GM19099 (cell line): ENCODE measurements around the gene TGFBI.

ENCODE experiments used
- POLR2A ChIP-seq: IDR thresholded peaks from 3 replicates; pipeline ENCODE4 v1.6.1; 2011; ENCODE audit warnings: low read depth; ENCODE audit not compliant: insufficient read length; ENCODE audit errors: extremely low read depth

Gene TGFBI

DNA sequence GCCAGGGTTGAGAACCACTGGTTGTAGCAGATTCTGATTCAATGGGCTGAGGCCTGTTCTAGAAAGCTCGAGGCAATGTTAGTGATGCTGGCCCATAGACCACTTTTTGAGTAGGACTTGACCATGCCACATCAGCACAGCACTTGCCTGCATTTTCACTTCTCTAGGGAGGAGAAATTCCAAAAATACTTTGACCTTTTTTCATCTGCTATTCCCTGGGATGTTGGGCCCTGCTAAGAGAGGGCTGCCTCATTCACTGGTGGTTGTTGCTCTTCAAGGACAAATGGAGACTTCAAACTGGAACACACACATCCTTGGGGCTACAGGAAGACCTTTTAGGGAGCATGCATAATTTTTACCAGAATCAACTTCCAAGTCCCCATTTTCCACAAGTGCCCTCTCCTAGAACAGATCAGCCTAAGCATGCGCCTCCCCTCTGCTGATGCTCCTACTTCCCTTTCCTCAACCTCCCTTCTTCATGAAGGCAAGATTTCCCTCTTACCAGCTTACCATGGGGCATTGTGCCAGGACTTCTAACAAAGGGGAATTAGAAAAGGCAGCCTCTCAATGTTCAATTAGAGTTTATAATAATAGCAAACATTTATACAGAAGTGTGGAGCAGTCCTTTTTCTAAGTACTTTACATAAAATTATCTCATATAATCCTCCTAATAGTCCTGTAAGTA is 12.7 kb upstream of the TGFBI start:
- no peak for TF ChIP-seq POLR2A

DNA sequence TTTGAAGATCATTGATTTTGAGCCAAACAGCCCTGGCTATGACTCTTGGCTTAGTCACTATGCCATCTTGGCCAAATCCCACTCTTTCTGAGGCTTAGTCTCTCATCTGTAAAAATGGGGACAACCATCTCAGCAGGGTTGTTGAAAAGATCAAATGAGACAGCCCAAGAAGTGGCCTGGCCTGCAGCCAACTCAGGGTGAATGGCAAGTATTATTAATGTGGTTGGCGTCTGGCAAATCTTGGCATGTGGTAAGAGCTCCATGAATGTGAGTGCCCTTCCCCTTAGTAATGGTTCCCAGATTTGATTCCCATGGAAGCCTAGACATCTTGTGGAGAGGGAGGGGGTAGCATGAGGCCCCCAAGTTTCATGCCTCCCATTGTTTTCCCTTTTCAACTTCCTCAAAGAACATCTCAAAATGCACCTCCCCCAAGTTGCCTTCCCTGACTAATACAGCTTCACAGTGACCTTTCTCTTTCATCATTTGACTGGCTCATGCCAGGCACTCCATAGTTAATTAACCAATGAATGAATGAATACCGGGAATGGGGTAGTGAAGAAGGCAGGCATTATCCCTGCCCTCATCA is 11.8 kb upstream of the TGFBI start:
- no peak for TF ChIP-seq POLR2A

DNA sequence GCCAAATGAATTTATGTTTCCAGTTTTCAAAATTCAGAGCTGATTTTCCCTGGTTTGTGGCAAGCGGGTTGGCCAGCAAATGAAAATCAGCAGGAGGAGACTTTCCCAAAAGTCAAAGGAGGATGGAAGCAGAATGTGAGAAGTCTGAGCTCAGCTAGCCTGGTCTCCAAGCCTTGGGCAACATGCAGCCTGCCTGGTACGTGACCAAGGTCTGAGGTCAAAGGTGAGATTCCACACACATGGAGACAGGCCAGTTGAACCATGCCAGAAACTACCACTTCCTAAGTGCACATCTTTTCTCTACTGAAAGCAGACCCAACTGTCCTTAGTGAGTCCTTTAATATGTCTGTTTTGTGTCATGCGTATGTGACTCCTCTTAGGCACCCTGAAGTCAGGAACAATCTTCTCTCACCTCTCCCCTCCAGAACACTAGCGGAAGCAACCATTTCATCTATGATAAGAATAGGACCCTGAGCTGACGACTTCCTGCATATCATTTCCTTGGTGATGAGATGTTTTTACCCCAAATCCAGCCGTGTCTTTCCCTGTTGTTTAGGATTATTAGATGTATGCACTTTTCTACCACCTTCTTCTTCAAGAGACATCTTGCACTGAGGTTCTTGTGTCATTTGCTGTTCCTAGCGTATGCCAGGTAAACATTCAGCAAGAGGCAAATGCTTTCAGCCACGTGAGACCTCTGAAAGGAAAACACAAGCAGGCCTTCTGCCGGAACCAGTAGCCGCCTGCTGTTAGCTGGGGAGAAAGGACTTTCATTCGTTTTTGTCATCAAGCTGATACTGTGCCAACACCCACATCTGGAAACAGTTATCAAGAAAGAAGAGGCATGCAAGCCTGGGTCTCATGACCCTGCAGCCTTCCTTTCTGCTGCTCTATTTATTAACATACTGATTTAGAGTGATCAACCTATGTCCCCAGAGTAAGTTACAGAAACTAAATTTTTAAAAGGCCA is 9.7 kb upstream of the TGFBI start:
- no peak for TF ChIP-seq POLR2A

DNA sequence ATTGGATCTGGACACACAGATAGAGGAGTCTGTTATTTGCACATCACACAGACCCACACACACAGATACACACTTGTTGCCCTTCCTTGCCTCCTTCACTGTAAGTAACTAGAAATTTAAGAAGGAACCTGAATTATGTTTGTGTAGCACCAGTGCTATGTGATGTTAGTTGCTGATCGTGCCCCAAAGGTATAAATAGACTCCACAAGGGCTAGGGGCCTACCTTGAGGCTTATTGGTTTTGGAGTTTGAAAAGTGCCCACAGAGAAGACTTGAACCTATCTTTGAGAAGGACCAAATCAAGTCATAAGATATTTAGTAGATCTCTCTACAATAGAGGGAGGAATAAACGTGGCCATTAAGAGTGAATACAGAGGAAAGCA is 8.8 kb upstream of the TGFBI start:
- no peak for TF ChIP-seq POLR2A

DNA sequence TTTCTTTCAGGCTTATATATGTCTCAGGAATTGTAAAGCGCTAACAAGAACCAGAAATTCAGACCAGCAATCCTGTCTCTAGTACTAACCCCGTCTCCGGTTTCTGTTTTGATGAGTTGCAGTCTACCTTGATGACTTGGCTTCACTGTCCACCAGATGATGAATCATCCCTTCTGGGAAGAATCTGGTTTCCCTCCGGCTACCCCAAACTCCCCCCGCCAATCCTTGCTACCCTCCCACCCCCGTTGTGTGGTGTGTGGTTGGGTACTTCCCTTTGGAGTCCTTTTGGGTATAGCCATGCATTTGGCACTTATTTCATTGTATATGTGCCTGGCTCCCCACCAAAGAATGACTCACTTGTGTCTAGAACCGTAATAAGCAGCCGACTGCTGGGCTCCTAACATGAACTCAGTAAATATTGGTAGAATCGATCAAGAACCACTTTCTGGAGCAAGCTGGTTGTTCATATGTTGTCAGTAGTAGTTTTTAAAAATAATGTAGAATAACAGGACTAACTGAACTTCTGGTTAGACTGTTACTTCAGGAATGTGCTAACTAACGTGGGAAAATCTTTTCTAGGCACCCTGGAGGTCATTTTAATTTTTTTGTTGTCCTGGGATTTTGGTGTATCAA is 8.3 kb upstream of the TGFBI start:
- TF ChIP-seq POLR2A = no peak

- TF ChIP-seq POLR2A = no peak
Observed at GRCh38 chr5:136021016-136021405, 7.8 kb upstream of the TGFBI start.

DNA sequence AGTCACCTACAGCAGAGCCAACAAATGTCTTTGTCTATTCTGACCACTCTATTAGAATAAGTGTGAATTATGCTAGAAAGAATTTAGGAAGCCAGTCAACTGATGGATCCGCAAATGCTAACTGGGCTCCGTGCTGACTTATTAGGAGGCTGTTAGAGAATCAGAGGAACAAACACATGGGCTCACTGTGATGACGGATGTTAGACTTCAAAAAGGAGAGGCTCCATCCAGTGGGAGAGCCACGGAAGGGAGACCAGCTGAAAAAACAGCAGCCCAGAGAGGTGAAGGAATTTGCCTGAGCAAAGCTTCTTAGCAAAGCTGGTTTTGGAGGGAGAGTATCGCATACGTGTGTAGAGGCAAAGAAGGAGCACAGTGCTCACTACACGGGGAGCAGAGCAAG is 5.8 kb upstream of the TGFBI start:
- TF ChIP-seq POLR2A = no peak

DNA sequence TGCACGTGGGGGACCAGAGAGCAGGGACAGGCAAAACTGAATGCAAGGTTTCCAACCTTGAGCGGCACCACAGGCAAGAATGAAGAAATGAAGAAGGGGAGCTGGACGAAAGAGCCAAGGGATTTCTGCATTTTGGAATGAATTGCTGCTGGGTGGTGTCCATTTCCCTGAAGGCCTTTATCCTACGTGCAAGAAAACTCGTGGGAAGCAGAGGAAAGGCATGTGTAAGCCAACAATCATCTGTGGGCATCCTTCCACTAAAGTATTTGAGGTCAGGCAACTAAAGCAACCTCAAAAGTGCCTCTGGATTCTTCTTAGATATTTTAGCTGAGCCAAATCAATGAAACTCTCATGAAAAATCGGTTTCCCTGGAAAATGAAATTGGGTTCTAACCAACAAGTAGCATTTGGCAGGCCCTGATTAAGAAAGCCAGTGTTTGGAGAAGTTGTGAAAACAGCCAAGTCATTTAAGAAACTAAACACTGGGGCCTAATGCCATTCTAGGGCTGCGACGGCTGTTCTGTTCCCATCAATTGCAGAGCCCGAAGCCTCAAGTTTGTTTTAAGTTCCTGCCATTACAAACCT is 4.7 kb upstream of the TGFBI start:
- no peak for TF ChIP-seq POLR2A

GRCh38 chr5:136025900-136026299 is 2.9 kb upstream of the TGFBI start:
- TF ChIP-seq POLR2A = no peak

DNA sequence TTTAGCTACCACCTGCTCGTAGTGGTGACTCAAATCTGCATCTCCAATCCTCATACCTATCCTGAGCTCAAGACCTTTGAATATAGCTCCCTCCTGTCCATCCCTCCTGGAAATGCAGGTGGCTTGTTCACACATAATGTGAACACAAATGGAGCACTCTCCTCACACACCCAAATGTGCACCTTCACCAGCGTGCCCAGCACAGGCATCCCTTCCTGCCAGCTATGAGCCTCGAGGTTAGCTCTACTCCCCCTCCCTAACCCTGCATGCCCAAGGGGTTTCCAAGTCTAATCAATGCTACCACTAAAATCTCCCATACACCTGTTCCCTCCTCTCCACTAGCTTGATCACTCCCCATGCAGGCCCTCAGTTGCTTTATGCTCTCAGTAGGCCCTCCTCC is 2.2 kb upstream of the TGFBI start:
- TF ChIP-seq POLR2A = no peak

DNA sequence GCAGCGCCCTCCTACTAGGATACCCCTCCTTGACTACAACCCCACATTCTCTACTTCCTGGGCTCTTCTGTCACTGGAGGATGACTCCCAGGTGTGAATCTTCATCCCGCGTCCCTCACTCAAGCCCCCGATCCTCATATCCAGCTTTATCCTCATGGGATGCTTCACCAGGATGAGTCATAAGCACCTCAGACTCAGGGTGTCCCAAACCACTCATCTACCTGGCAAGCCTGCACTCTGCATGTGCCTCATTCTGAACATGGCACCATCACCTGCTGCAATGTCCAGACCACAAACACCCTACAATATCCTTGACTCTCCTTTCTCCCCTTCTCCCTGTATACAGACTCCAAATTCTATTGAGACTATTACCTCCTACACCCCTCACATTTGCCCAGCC is 1.5 kb upstream of the TGFBI start:
- TF ChIP-seq POLR2A = no peak

DNA sequence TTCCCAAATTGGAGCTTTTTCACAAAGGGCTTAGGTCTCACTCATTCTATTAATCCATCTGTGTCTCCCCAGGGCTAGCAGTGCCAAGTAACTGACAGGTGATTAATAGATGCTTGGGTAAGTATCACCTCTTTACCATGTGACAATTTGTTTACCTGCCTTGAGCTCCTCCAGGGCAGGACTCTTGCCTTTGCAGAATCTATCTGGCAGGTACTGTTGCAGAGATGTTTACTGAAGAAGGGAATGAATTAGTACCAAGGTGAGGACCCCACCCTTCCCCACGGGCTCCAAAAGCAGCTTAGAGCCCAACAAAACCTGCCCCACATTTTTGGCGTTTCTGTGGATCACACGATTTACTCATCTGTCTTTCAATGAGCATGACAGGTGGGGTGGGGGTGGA is 698 bp upstream of the TGFBI start:
- no peak for TF ChIP-seq POLR2A

DNA sequence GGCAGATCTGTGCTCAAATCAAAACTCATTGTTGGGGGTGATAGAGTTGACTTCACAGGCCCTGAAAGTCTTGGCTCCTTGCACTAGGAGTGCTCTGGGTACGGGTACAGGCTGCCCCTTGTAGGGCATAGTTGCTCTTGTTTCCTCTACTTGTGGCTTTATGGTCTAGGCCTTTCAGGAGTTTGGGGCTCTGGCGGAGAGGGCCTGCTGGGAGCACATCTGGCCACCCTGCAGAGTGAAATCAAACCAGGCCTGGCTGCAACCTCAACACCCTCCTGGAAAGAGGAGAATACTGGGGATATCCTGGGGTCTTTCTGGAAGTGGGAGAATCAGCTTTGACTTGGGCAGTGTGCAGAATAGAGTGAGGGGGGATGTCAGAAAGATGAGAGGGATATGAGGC is 1.5 kb downstream of the TGFBI start:
- TF ChIP-seq POLR2A = no peak

DNA sequence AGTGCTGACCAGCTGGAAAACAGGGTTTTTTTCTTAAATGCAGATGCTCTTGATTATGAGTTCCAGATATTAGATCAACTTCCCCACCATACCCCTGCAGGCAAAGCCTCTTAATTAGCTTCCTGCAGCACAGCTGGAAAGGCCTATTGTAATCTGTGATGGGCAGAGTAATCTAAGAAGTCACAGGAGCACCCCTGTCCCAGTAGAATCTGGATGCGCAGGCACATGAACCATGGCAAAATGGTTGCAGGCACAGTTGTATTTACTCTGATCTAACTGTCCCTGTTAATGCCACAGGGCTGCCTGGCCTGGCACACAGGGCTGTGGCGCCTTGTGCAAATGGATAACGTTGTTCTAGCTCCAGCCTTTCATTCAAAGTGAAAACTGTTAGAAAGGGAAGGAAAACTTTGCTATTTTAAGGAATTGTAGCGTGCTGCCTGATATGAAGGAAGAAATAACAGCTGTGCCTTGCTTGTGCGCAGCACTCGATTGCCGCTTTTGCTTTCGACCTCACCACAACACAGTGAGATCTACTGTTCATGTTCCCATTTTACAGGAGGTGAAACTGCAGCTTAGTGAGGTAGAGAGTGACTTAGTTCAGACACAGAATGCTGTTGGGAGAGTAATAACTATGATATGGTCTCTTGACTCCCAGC is 2.3 kb downstream of the TGFBI start:
- no peak for TF ChIP-seq POLR2A
